Spleen (tissue), 11 donors: ENCODE data around the gene MINAR1. TPM values are rescaled to one million over a fixed set of nuclear protein-coding genes. Genes with fewer than 3 reads are reported as not detected.

ENCODE experiments used
- DNase-seq: peaks from one replicate; pipeline ENCODE4 v3.0.0-alpha.2; 2020
- H3K27ac ChIP-seq, 8 donors: fragments of 200-600 bp; sonication (generic) in 7 of 8; 1 replicate in 4 of 8; 2 replicates in 4 of 8; pipeline versions ENCODE4 v1.5.0 to v1.8.0; 2016 to 2021; ENCODE audit warnings: inconsistent platforms in 4 of 8, mild to moderate bottlenecking in 4 of 8, moderate library complexity in 1 of 8
- H3K27me3 ChIP-seq, 7 donors: fragments of 200-600 bp; sonication (generic) in 6 of 7; replicated peaks in 1 of 7; 1 replicate in 4 of 7; 2 replicates in 3 of 7; pipeline versions ENCODE4 v1.5.0 to v1.8.0; 2016 to 2021; ENCODE audit warnings: inconsistent platforms in 3 of 7, mild to moderate bottlenecking in 1 of 7
- H3K36me3 ChIP-seq, 6 donors: fragments of 200-600 bp; sonication (generic) in 5 of 6; 1 replicate in 4 of 6; 2 replicates in 2 of 6; pipeline versions ENCODE4 v1.5.0 to v1.8.0; 2016 to 2021; ENCODE audit warnings: inconsistent platforms in 2 of 6
- H3K4me1 ChIP-seq, 6 donors: fragments of 200-600 bp; sonication (generic) in 5 of 6; 1 replicate in 3 of 6; 2 replicates in 3 of 6; pipeline versions ENCODE4 v1.5.0 to v1.8.0; 2016 to 2021; ENCODE audit warnings: inconsistent platforms in 3 of 6
- H3K4me3 ChIP-seq, 8 donors: fragments of 200-600 bp; sonication (generic) in 7 of 8; 1 replicate in 4 of 8; 2 replicates in 4 of 8; pipeline versions ENCODE4 v1.5.0 to v1.8.0; 2016 to 2021; ENCODE audit warnings: inconsistent platforms in 4 of 8, mild to moderate bottlenecking in 4 of 8, moderate library complexity in 2 of 8
- H3K9me3 ChIP-seq, 8 donors: fragments of 200-600 bp; sonication (generic) in 7 of 8; 1 replicate in 4 of 8; 2 replicates in 4 of 8; pipeline versions ENCODE4 v1.5.0 to v1.8.0; 2016 to 2021; ENCODE audit warnings: inconsistent platforms in 4 of 8
- CTCF ChIP-seq, 11 experiments: fragments of 200-600 bp in 7 of 11; fragments of 450-650 bp in 4 of 11; sonication (generic) in 4 of 11; IDR thresholded peaks in 8 of 11; conservative IDR thresholded peaks in 3 of 11; 1 replicate in 7 of 11; 2 replicates in 4 of 11; pipeline versions ENCODE4 v1.4.0 to v1.8.0; 2016 to 2021; ENCODE audit warnings: antibody characterized with exemption in 11 of 11, inconsistent platforms in 4 of 11, mild to moderate bottlenecking in 1 of 11
- POLR2A ChIP-seq, 3 donors: fragments of 450-650 bp; IDR thresholded peaks; one replicate each; pipeline ENCODE4 v1.5.1; 2017; ENCODE audit warnings: antibody characterized with exemption in 3 of 3, mild to moderate bottlenecking in 1 of 3
- POLR2AphosphoS5 ChIP-seq, 3 donors: sonication (generic); formaldehyde crosslinking; IDR thresholded peaks; one replicate each; pipeline ENCODE4 v1.5.1; 2017; ENCODE audit warnings: antibody characterized with exemption in 3 of 3
- WGBS, 5 donors: extraction: QIAGEN DNeasy Blood & Tissue Kit in 3 of 5; methylation state at CpG; one replicate each; pipeline versions ENCODE4 v1.1.5 to v1.1.7; 2013 to 2018; 5-methylcytosine and 5-hydroxymethylcytosine counted together
- intact Hi-C: fragments of 100-400 bp; cut with DNase I; formaldehyde crosslinking; loops from one replicate; pipeline ENCODE4 v1.15.0; 2023; ENCODE audit warnings: low total_unique reads
- polyA plus RNA-seq, 3 donors: library from polyadenylated mRNA; stranded (reverse); fragments of 200-250 nt; gene quantifications; one replicate each; pipeline ENCODE4 v1.2.1, GENCODE V29; 2013
- total RNA-seq, 7 donors: library from RNA; depleted of rRNA in 3 of 7; stranded (reverse); fragments of >200 nt in 3 of 7; fragmentation: NEBNext Ultra II Directional in 4 of 7; extraction: Animal tissue kit (Norgen Biotek cat#: 25700) in 4 of 7; gene quantifications; one replicate each; pipeline versions ENCODE4 v1.1.0 to v1.2.1, GENCODE V29; 2016 to 2021
- donor health status: healthy with polysubstance abuse.
- donor health status: DM: no; HTN: no; CAD: no; lungs with moderate emphysema.
- donor health status: DM: no; HTN: no; CAD: no.
- donor health status: Bipolar disorder and iron deficiency.
- donor health status: healthy.
- donor health status: DM: no; HTN: no; CAD: no.
- donor health status: DM: yes; HTN: yes; CAD: no.

Gene MINAR1
- total and polyA plus RNA-seq, 10 donors: 0.15 to 1.6 (median 0.73) TPM

- WGBS, 5 donors: 75 to 95% (median 91%) methylated on average over 3 of the region's 3 CpGs
- H3K27me3 ChIP-seq: no peaks in the 10 kb centered on the region
- H3K4me1 ChIP-seq: no peaks in the 10 kb centered on the region
- peaks cover 0 to 4% (median 0%) of the 10 kb centered on the region in 8 donors for H3K9me3 ChIP-seq
- intact Hi-C loops: no loop called here
- no peak for DNase-seq
- H3K4me3 ChIP-seq: no peak overlapping the region
- H3K36me3 ChIP-seq: no peaks in the 10 kb centered on the region
- H3K27ac ChIP-seq: no peak overlapping the region
- TF ChIP-seq CTCF (IDR thresholded peaks at IDR 0.05 in 8 of 11, conservative IDR thresholded peaks at IDR 0.05 in 3 of 11) (no peak), POLR2A (IDR thresholded peaks at IDR 0.05) (no peak), POLR2AphosphoS5 (IDR thresholded peaks at IDR 0.05) (no peak)
Measured at GRCh38 chr15:79397269-79397910, 34.7 kb upstream of the MINAR1 start.

GRCh38 chr15:79399606-79400005 is 32.5 kb upstream of the MINAR1 start:
- Histone ChIP-seq H3K27ac (no peak overlapping the region), H3K4me1 (no peaks in the 10 kb centered on the region), H3K36me3 (no peaks in the 10 kb centered on the region), H3K27me3 (no peaks in the 10 kb centered on the region), H3K4me3 (no peak overlapping the region), H3K9me3 (no peaks in the 10 kb centered on the region)
- DNase-seq: no peak
- intact Hi-C loops: no loop called here
- TF ChIP-seq CTCF (IDR thresholded peaks at IDR 0.05 in 8 of 11, conservative IDR thresholded peaks at IDR 0.05 in 3 of 11) (no peak), POLR2A (IDR thresholded peaks at IDR 0.05) (no peak), POLR2AphosphoS5 (IDR thresholded peaks at IDR 0.05) (no peak)
- WGBS, 5 donors: 76 to 88% (median 83%) methylated on average over 4 of the region's 4 CpGs

- H3K36me3 ChIP-seq: no peaks in the 10 kb centered on the region
- 63 to 91% (median 84%) methylated on average over 3 of the region's 3 CpGs for WGBS, 5 donors
- DNase-seq: no peak
- no peaks in the 10 kb centered on the region for H3K9me3 ChIP-seq
- intact Hi-C loops: no loop called here
- no peak overlapping the region for H3K27ac ChIP-seq
- no peaks in the 10 kb centered on the region for H3K4me1 ChIP-seq
- no peak overlapping the region for H3K4me3 ChIP-seq
- TF ChIP-seq CTCF (IDR thresholded peaks at IDR 0.05 in 8 of 11, conservative IDR thresholded peaks at IDR 0.05 in 3 of 11) (no peak), POLR2AphosphoS5 (IDR thresholded peaks at IDR 0.05) (no peak), POLR2A (IDR thresholded peaks at IDR 0.05) (no peak)
- H3K27me3 ChIP-seq: no peaks in the 10 kb centered on the region
Measured at GRCh38 chr15:79400650-79401049, 31.5 kb upstream of the MINAR1 start.

DNA sequence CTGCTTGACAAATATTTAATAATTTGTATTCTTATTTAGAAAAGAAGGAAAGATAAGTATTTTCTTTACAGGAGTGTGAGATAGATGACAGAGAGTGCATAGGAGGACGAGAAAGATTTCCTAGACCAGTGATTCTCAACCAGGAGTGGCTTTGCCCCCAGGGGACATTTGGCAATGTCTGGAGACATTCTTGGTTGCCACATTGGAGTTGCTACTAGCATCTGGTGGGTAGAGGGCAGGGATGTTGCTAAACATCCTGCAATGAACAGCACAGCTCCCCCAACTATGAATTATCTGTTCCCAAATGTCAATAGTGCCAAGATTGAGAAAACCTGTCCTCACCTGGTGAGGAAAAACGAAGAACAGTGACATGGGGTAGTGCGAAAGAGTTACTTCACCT is 30.8 kb upstream of the MINAR1 start:
- no peaks in the 10 kb centered on the region for H3K9me3 ChIP-seq
- intact Hi-C loops: no loop called here
- no peaks in the 10 kb centered on the region for H3K27me3 ChIP-seq
- 34 to 57% (median 54%) methylated on average over 3 of the region's 3 CpGs for WGBS, 5 donors
- DNase-seq: no peak
- no peak overlapping the region for H3K4me3 ChIP-seq
- H3K36me3 ChIP-seq: no peaks in the 10 kb centered on the region
- H3K4me1 ChIP-seq: no peaks in the 10 kb centered on the region
- no peak overlapping the region for H3K27ac ChIP-seq
- TF ChIP-seq CTCF (IDR thresholded peaks at IDR 0.05 in 8 of 11, conservative IDR thresholded peaks at IDR 0.05 in 3 of 11) (no peak), POLR2AphosphoS5 (IDR thresholded peaks at IDR 0.05) (no peak), POLR2A (IDR thresholded peaks at IDR 0.05) (no peak)
